H9 (cell line): ENCODE data around the gene ESRRB. TPM values are rescaled to one million over a fixed set of nuclear protein-coding genes. Genes with fewer than 3 reads are reported as not detected.

ENCODE experiments used
- DNase-seq: peaks from one replicate; pipeline ENCODE4 v3.0.0-alpha.2; 2017
- H2AFZ ChIP-seq: one replicate; pipeline ENCODE4 v1.6.1; 2013; ENCODE audit warnings: mild to moderate bottlenecking, low read length, control low read depth, moderate library complexity
- H2AK5ac ChIP-seq: 2 replicates; pipeline ENCODE4 v1.6.1; 2013; ENCODE audit warnings: low read length, control low read depth, mixed read lengths; ENCODE audit not compliant: insufficient read length
- H2BK120ac ChIP-seq: one replicate; pipeline ENCODE4 v1.6.1; 2013; ENCODE audit warnings: low read depth, mild to moderate bottlenecking, low read length, control low read depth, inconsistent platforms; ENCODE audit not compliant: poor library complexity, severe bottlenecking
- H2BK12ac ChIP-seq: 2 replicates; pipeline ENCODE4 v1.6.1; 2013; ENCODE audit warnings: low read length, control low read depth, mixed read lengths, low read depth; ENCODE audit not compliant: insufficient read length
- H2BK15ac ChIP-seq: 2 replicates; pipeline ENCODE4 v1.6.1; 2013; ENCODE audit warnings: low read depth, low read length, control low read depth
- H2BK20ac ChIP-seq: one replicate; pipeline ENCODE4 v1.6.1; 2013; ENCODE audit warnings: low read depth, mild to moderate bottlenecking, low read length, control low read depth, inconsistent platforms; ENCODE audit not compliant: poor library complexity, severe bottlenecking
- H2BK5ac ChIP-seq: 2 replicates; pipeline ENCODE4 v1.6.1; 2013; ENCODE audit warnings: low read length, control low read depth, mixed read lengths; ENCODE audit not compliant: insufficient read length
- H3K14ac ChIP-seq: 2 replicates; pipeline ENCODE4 v1.6.1; 2013; ENCODE audit warnings: low read length, control low read depth; ENCODE audit not compliant: insufficient read depth
- H3K18ac ChIP-seq: 2 replicates; pipeline ENCODE4 v1.6.1; 2013; ENCODE audit warnings: low read depth, mild to moderate bottlenecking, mixed read lengths, low read length, control low read depth; ENCODE audit not compliant: insufficient read length
- H3K23ac ChIP-seq: 2 replicates; pipeline ENCODE4 v1.6.1; 2013; ENCODE audit warnings: low read length, control low read depth, mixed read lengths, low read depth; ENCODE audit not compliant: insufficient read length
- H3K23me2 ChIP-seq: 2 replicates; pipeline ENCODE4 v1.6.1; 2013; ENCODE audit warnings: low read depth, mild to moderate bottlenecking, mixed read lengths, low read length, control low read depth; ENCODE audit not compliant: insufficient read length, poor library complexity, severe bottlenecking
- H3K27ac ChIP-seq: 2 replicates; pipeline ENCODE4 v1.5.1; 2013; ENCODE audit warnings: low read length, control low read depth, mixed read lengths, low read depth; ENCODE audit not compliant: insufficient read length
- H3K27me3 ChIP-seq: 2 replicates; pipeline ENCODE4 v1.6.1; 2013; ENCODE audit warnings: low read length, control low read depth, inconsistent platforms; ENCODE audit not compliant: insufficient read depth
- H3K4ac ChIP-seq: 2 replicates; pipeline ENCODE4 v1.6.1; 2013; ENCODE audit warnings: low read depth, mild to moderate bottlenecking, control low read depth, inconsistent platforms, low read length, moderate library complexity
- H3K4me1 ChIP-seq: 2 replicates; pipeline ENCODE4 v1.6.1; 2013; ENCODE audit warnings: low read length, control low read depth, inconsistent platforms; ENCODE audit not compliant: insufficient read depth
- H3K4me2 ChIP-seq: 2 replicates; pipeline ENCODE4 v1.6.1; 2013; ENCODE audit warnings: low read length, control low read depth, mixed read lengths; ENCODE audit not compliant: insufficient read length, insufficient read depth
- H3K56ac ChIP-seq: 2 replicates; pipeline ENCODE4 v1.6.1; 2013; ENCODE audit warnings: low read depth, mild to moderate bottlenecking, mixed read lengths, low read length, control low read depth; ENCODE audit not compliant: insufficient read length
- H3K79me1 ChIP-seq: 2 replicates; pipeline ENCODE4 v1.6.1; 2013; ENCODE audit warnings: low read depth, mild to moderate bottlenecking, moderate library complexity, low read length, control low read depth, inconsistent platforms; ENCODE audit not compliant: insufficient read depth, poor library complexity, severe bottlenecking
- H3K79me2 ChIP-seq: 2 replicates; pipeline ENCODE4 v1.6.1; 2013; ENCODE audit warnings: low read length, control low read depth, inconsistent platforms; ENCODE audit not compliant: insufficient read depth
- H3K9ac ChIP-seq: 2 replicates; pipeline ENCODE4 v1.6.1; 2013; ENCODE audit warnings: low read length, control low read depth, mixed read lengths; ENCODE audit not compliant: insufficient read length; ENCODE audit errors: extremely low read depth
- H3K9me3 ChIP-seq: one replicate; pipeline ENCODE4 v1.6.1; 2013; ENCODE audit warnings: low read depth, low read length, inconsistent platforms; ENCODE audit not compliant: control insufficient read depth
- H3T11ph ChIP-seq: one replicate; pipeline ENCODE4 v1.6.1; 2013; ENCODE audit warnings: mild to moderate bottlenecking, low read length, control low read depth, inconsistent platforms
- H4K20me1 ChIP-seq: one replicate; pipeline ENCODE4 v1.6.1; 2013; ENCODE audit not compliant: control insufficient read depth, insufficient read length, insufficient read depth
- H4K5ac ChIP-seq: 2 replicates; pipeline ENCODE4 v1.6.1; 2013; ENCODE audit warnings: low read depth, mild to moderate bottlenecking, mixed read lengths, low read length, control low read depth; ENCODE audit not compliant: insufficient read length
- H4K8ac ChIP-seq: replicated peaks from 2 replicates; pipeline ENCODE4 v1.6.1; 2013; ENCODE audit warnings: low read length, control low read depth, mixed read lengths, low read depth; ENCODE audit not compliant: insufficient read length
- H4K91ac ChIP-seq: 2 replicates; pipeline ENCODE4 v1.6.1; 2013; ENCODE audit warnings: low read depth, mild to moderate bottlenecking, moderate library complexity, mixed read lengths, low read length, control low read depth; ENCODE audit not compliant: insufficient read length
- H3K27ac Mint-ChIP-seq, 3 experiments: 2 replicates in 2 of 3; 3 replicates in 1 of 3; pipeline ENCODE4 v1.8.0; 2020 to 2021; ENCODE audit warnings: mixed read lengths in 3 of 3, mild to moderate bottlenecking in 1 of 3, moderate library complexity in 1 of 3
- H3K27me3 Mint-ChIP-seq: 2 replicates; pipeline ENCODE4 v1.8.0; 2021; ENCODE audit warnings: low read depth, mild to moderate bottlenecking, moderate library complexity, mixed read lengths
- H3K36me3 Mint-ChIP-seq, 3 experiments: 2 replicates in 2 of 3; 3 replicates in 1 of 3; pipeline ENCODE4 v1.8.0; 2020 to 2021; ENCODE audit warnings: low read depth in 3 of 3, mixed read lengths in 3 of 3; ENCODE audit not compliant: insufficient read depth in 1 of 3
- H3K4me1 Mint-ChIP-seq, 2 experiments: 2 replicates each; pipeline ENCODE4 v1.8.0; 2020; ENCODE audit warnings: mixed read lengths in 2 of 2
- H3K4me3 Mint-ChIP-seq, 2 experiments: 2 replicates in 1 of 2; 3 replicates in 1 of 2; pipeline ENCODE4 v1.8.0; 2020 to 2021; ENCODE audit warnings: mild to moderate bottlenecking in 2 of 2, mixed read lengths in 2 of 2, moderate library complexity in 1 of 2
- H3K9me3 Mint-ChIP-seq, 2 experiments: 2 replicates in 1 of 2; 3 replicates in 1 of 2; pipeline ENCODE4 v1.8.0; 2020; ENCODE audit warnings: mild to moderate bottlenecking in 2 of 2, mixed read lengths in 2 of 2, moderate library complexity in 1 of 2
- CTCF ChIP-seq: fragments of 200-600 bp; sonication (generic); conservative IDR thresholded peaks from 3 replicates; pipeline ENCODE4 v1.8.0; 2021; ENCODE audit warnings: antibody characterized with exemption, mild to moderate bottlenecking
- WGBS: extraction: QIAGEN DNeasy Blood & Tissue Kit; methylation state at CpG from one replicate; pipeline ENCODE4 v1.1.7; 2013; ENCODE audit warnings: missing lambda C conversion rate, low lambda C conversion rate, mixed read lengths; ENCODE audit not compliant: insufficient read length; ENCODE audit errors: extremely low coverage; 5-methylcytosine and 5-hydroxymethylcytosine counted together
- total RNA-seq: library from RNA; stranded (reverse); gene quantifications from 2 replicates; pipeline ENCODE4 v1.2.1, GENCODE V29; 2021

ESRRB gene
- total RNA-seq, 1 experiment from 2014 or later, result 0.11 TPM

GRCh38 chr14:76547831-76548230, 171.9 kb downstream of the ESRRB start:
- H2AK5ac ChIP-seq, result no peak overlapping the region
- H3K9me3 ChIP-seq, result no peaks in the 10 kb centered on the region
- no peak overlapping the region for H2BK120ac ChIP-seq
- no peak overlapping the region for H3K14ac ChIP-seq
- H3K23ac ChIP-seq, result no peak overlapping the region
- H4K91ac ChIP-seq, result no peak overlapping the region
- no peak overlapping the region for H3K4me2 ChIP-seq
- TF ChIP-seq CTCF, result no peak
- no peak overlapping the region; a peak in 1 of 7 replicates for H3K27ac Mint-ChIP-seq
- no peaks in the 10 kb centered on the region for H3K27me3 ChIP-seq
- H3K27ac ChIP-seq, result no peak overlapping the region
- H2BK15ac ChIP-seq, result no peak overlapping the region
- no CpG with 5 or more reads among the region's 8 CpGs for WGBS
- H3K79me1 ChIP-seq, result no peaks in the 10 kb centered on the region
- no peaks in the 10 kb centered on the region for H3K36me3 Mint-ChIP-seq
- H2BK12ac ChIP-seq, result no peak overlapping the region
- no peak overlapping the region for H2BK5ac ChIP-seq
- H4K5ac ChIP-seq, result no peak overlapping the region
- H3K4me3 Mint-ChIP-seq, result no peak overlapping the region
- no peaks in the 10 kb centered on the region; a peak in 1 of 5 replicates for H3K9me3 Mint-ChIP-seq
- no peak overlapping the region for H3T11ph ChIP-seq
- H2AFZ ChIP-seq, result no peak overlapping the region
- no peak for DNase-seq
- H3K27me3 Mint-ChIP-seq, result no peaks in the 10 kb centered on the region
- H3K4me1 Mint-ChIP-seq, result peaks cover 25% of the 10 kb centered on the region in 2 experiments
- no peak overlapping the region for H2BK20ac ChIP-seq
- no peaks in the 10 kb centered on the region for H3K23me2 ChIP-seq
- no peaks in the 10 kb centered on the region; the same call in 1 of the 2 replicates for H3K4me1 ChIP-seq
- H3K18ac ChIP-seq, result no peak overlapping the region
- no peak overlapping the region for H3K9ac ChIP-seq
- H4K20me1 ChIP-seq, result no peaks in the 10 kb centered on the region
- no peak overlapping the region for H3K56ac ChIP-seq
- H3K79me2 ChIP-seq, result no peaks in the 10 kb centered on the region
- H4K8ac ChIP-seq, result no peak overlapping the region
- H3K4ac ChIP-seq, result no peak overlapping the region
